ENCODE data around the gene PRKAR2B.
"Not testable (repeated sequence)": the region's sequence is repeated elsewhere in the genome, so short reads cannot be mapped to it uniquely, and the experiment has no call there.

PRKAR2B gene

DNA sequence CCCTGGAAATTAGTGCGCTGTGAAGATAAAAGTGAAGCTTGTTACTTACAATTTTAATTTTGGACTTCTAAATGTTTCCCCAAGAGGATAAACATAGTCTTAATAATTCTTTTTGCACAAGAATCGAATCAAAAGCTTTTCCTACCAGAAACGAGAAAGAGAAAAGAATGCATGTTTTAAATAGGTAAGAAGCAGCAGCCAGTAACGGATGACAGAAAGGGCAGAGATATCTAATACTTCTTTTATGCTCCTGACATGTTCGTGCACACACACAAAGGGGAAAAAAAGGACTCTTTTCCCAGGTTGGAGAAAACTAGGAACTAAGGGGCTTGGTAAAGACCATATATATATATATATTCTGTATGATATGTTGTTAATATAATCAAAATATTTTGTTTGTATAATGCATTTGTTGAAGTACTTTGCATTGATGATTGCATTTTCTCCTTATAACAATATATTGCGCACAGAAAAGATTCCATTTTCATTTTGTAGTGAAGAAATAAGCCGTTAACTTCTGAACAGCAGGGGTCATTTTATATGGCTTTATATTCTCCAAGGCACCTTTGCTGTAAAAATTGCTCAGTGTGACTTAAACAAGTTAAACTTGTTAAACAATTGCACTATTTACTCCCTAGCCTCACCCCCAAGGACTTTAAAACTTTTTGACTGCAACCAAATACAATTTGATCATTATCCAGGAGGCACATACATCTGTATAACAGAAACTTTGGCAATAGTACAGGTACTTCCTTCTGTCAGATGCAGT is 2.2 kb downstream of the PRKAR2B start:
- DNase-seq (ENCODE audit: insufficient read length, low spot score) (no peak), FAIRE-seq (no peak)

DNA sequence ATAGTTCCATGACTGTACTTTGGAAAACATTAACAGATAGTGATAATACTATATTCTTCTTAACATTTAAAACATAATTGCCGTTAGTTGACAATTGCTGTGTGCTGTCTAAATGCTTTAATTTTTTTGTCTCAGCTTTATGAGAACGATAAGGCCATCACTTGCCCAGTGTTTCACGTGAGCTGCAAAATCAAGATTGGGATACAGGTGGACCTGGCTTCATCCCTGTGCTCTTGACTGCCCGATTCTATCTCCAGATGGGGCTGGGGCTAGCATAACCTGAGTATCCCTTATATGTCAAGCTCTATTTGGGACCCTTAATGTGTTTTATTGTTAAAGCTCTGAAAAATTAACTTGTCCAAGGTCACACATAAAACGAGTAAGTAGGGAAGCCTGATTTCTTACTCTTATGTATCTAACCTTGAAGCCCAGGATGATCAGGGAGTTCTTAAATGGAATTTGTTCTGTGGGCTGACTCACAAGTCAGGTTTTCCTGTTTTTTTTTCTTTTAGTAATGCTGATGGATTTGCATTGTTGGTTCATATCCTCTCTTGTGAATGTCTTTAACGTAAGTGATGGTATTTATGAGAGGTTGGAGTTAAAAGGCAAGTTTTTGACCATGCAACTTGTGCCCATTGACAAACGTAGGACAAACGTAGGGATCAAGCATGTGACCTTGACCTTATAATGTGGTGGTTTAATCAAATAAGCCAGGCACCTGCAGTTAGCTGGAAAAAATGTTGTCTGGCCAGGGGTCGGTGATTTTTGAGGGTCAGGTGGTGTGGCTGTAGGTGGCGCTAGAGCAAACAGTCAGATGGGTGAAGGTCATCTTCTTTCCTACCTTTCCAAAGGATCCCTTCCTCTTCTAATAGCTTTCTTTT is 3.6 kb downstream of the PRKAR2B start:
- no peak for FAIRE-seq

DNA sequence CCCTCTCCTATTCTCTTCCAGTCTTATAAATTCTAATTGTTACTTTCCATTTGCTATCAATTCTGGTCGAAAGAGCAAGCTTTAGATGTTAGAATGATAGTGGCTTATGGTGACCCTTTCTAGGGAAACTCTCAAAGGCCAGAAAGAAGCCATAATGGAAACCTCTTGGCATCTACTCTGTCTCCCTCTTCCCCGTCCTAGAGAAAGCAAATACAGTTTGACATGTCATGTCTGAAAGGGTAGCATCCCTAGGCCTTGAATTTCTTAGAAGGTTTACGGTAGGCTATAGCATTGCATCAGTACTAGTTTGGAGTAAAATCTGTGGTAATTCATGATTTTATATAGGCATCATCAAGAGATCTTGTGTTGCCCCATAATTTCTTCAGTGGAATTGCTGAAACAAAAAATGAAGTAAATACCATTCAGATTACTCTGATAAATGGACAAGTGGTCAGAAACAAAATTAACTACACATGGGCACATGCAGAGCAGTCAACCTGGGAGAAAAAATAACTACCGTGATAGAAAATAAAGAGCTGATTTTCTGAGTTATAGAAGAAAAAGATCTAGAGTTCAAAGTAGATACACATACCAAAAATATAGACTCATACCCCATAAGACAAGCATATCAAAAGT is 4.4 kb downstream of the PRKAR2B start:
- no peak for FAIRE-seq
- no peak for DNase-seq (ENCODE audit: insufficient read length, low spot score)

More for the DNA sequence above, 3.6 kb downstream of the PRKAR2B start:
- DNase-seq (ENCODE audit: insufficient read length, low spot score) = no peak

DNA sequence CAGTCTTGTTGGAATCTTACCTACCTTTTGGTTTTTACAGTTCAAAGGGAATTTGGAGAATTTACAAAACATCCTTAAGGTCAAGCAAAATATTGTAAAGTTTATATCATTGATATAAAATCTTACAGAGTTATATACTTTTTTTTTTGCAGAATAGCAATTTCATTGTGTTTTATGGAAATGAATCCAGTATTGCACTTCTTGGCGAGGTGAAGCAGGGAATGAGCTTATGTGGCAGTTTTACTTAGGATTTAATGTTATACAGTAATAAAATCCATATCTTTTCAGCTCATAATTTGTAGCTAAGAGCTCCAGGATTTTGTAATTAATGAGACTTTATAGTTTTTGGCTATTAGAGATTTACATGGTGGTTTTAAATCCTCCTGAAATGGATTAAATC is 5.0 kb downstream of the PRKAR2B start:
- DNase-seq (ENCODE audit: insufficient read length, low spot score) = no peak
- no peak for FAIRE-seq

DNA sequence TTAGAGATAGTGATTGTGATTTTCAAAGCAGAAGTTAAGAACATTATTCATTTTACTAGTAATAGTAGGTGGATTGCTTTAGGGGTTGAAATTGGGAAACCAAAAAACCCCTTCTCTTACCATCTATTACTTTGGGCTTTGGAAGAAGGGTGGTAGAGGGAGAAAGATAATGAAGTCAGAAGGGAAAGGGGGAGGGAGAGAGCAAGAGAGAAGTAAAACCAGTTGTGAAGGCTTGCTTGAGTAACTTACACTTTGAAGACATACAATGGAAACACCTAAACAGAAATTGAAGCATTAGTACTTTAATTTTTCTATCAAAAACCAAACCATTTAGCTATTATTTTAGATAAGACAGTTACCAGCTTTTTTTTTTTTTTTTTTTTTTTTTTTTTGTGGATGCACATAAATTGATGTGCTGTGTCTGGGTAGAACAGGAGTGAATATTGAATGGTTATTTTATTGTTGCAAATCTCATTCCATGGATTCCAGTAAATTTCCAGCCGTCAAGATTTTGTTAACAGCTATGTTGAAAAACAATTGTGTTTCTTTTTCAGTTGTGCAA is 5.5 kb downstream of the PRKAR2B start:
- FAIRE-seq = no peak
- DNase-seq (ENCODE audit: insufficient read length, low spot score) = no peak

DNA sequence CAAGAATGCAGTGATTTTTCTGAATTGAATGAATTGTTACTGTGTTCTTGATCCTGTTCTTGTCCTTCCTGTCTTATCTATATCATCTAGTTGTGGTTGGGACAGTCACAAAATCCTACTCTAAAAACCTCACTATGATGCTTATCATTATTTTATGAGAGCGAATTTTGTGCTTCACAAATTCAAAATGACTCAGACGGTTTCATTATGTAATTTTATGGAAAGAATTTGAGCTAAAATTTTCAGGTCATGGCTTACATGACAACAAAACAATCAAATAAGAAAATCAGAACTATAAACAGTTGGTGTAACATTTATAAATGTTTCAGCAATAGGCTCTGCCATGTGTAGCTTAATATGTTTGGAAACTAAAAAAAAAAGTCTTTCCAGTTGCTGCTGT is 6.9 kb downstream of the PRKAR2B start:
- FAIRE-seq (no peak), DNase-seq (ENCODE audit: insufficient read length, low spot score) (no peak)

DNA sequence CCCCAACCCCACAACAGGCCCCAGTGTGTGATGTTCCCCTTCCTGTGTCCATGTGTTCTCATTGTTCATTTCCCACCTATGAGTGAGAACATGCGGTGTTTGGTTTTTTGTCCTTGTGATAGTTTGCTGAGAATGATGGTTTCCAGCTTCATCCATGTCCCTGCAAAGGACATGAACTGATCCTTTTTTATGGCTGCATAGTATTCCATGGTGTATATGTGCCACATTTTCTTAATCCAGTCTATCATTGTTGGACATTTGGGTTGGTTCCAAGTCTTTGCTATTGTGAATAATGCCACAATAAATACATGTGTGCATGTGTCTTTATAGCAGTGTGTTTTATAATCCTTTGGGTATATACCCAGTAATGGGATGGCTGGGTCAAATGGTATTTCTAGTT is 10.5 kb downstream of the PRKAR2B start:
- not testable (repeated sequence) for FAIRE-seq; DNase-seq (ENCODE audit: insufficient read length, low spot score)

DNA sequence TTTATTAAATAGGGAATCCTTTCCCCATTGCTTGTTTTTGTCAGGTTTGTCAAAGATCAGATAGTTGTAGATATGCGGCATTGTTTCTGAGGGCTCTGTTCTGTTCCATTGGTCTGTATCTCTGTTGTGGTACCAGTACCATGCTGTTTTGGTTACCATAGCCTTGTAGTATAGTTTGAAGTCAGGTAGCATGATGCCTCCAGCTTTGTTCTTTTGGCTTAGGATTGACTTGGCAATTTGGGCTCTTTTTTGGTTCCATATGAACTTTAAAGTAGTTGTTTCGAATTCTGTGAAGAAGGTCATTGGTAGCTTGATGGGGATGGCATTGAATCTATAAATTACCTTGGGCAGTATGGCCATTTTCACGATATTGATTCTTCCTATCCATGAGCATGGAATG is 11.6 kb downstream of the PRKAR2B start:
- not testable (repeated sequence) for FAIRE-seq; DNase-seq (ENCODE audit: insufficient read length, low spot score)

DNA sequence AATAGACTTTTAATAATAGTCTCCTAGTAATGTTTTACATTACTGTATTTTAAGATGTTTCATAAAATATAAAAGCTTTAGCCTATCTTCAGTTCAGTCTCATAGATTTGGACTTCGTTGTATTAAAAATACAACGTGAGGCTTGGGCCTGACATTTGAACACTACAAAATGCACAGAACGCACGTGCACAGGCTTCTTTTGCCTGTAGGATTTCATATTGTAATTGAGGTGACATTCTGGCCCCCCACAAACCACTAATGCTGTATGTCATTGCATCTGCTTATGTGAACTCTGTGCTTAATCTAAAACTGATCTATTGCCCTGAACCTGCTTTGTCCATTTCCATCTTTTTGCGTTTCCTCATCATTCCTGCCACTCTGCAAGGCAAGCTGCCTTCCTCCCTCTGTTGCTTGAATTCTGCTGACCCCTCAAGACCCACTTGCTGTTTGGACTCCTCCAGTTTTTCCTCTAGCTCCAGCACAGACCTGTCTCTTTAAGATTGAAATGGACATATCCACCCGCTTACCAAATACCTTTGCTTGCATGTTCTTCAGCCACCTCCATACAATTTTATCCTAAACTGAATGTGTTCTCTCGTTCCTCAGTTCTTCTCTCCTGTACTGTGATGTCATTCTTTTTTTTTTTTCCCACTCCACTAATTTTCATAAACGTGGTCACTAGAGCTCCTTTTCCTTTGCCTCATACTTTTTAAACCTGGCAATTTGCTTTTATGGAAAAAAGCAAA is 12.4 kb downstream of the PRKAR2B start:
- FAIRE-seq (no peak), DNase-seq (ENCODE audit: insufficient read length, low spot score) (no peak)

DNA sequence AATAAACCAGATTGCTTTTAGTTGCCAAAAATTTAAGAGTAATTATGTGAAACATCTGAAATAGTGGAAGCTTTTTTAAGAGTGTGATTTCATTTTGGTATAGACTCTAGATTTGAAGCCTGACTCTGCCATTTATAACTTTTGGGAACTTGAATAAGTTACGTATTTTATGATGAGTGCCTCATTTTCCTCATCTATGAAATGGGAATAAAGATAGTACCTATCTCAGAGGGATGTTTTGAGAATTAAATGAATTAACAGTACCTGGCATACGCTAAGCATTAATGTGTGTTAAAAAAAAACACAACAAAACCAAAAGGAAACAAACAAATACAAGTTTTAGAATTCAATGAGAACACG is 12.9 kb downstream of the PRKAR2B start:
- no peak for DNase-seq (ENCODE audit: insufficient read length, low spot score)
- FAIRE-seq = no peak

DNA sequence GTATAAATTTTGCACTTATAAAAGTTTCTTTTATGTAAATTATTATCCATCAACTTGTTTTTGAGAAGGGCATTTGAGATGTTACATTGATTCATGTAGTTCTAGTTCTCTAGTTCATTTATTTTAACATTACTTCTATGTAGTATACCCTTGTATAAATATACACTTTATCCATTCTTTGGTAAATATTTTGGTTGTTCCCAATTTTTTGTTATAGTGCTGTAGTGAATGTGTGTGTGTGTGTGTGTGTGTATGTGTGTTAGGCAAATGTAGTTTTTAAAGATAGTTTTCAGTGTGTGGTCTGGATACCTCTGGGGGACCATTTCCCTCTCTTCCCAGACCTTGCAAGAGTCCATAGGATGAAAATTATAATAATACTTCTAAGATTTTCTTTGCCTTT is 15.0 kb downstream of the PRKAR2B start:
- FAIRE-seq = no peak

DNA sequence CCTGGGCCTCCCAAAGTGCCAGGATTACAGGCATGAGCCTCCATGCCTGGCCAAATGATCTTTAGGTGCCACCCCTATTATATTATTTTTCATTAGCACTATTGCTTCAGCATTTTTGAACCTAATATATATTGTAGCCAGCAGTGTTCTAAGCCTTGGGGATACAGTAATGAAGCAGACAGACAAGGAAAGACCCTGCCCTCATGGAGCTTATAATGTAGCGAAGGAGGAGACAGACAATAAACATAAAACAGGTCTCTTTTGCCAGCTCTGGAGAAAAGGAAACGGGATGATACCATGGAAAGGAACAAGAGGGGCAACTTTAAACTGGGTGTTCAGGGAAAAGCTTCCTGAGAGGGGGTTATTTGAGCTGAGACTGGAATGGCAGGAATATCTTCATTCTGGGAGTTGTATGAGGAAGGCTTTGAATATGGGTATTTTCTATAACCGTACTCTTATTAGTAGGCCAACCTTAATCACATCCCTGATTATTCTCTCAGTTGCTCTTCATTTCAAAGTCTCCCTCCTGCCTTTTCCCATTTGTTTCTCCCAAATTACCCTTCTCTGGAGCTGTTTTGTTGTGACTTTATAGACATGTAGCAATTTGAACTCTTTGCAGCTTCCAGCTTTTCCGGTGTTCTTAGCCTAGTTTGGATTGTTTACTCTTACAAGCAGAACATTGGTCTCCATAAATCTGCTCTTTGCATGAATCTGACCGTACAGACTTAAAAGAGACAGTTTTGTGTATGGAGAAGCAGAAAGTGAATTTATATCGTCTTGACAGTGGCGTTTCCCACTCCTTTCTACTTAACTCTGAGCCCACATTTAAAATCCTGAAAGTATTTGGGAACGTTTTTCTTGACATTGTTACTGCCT is 19.0 kb downstream of the PRKAR2B start:
- FAIRE-seq (no peak), DNase-seq (ENCODE audit: insufficient read length, low spot score) (no peak)

More for the DNA sequence above, 15.0 kb downstream of the PRKAR2B start:
- DNase-seq (ENCODE audit: insufficient read length, low spot score) = no peak

DNA sequence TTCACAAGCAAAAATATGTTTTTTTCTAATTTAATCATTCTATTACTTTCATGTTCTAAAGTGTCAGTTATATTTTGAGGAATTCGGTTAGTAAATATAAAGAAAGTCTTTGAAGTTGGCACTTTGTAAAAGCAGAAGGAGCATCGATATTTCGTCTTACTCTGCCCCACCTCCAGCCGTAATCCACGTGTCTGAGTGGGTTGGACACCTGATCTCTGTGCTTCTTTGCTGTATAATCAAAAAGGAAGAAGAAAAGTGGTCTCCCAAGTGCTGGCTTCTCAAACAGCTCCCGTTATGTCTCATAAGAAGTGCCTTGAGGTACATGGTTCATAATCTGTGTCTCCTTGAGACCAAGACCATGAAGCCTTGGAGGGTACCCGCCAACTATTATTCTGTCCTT is 19.8 kb downstream of the PRKAR2B start:
- DNase-seq (ENCODE audit: insufficient read length, low spot score) (no peak), FAIRE-seq (no peak)

DNA sequence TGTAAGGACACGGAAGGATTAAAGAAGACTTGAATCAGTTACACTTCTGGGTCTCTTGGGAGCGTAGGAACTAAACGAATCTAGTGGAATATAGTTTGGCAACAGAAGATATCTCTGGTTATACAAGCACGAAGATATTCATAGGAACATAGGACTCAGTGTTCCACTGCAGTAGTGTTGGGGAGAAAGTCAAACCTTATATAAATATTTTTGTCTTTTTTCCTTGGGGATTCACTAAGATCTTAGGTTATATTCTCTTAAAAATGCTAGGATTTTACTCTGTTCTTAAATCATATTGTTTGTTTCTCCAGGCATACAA is 21.4 kb downstream of the PRKAR2B start:
- DNase-seq (ENCODE audit: insufficient read length, low spot score) (no peak), FAIRE-seq (no peak)

DNA sequence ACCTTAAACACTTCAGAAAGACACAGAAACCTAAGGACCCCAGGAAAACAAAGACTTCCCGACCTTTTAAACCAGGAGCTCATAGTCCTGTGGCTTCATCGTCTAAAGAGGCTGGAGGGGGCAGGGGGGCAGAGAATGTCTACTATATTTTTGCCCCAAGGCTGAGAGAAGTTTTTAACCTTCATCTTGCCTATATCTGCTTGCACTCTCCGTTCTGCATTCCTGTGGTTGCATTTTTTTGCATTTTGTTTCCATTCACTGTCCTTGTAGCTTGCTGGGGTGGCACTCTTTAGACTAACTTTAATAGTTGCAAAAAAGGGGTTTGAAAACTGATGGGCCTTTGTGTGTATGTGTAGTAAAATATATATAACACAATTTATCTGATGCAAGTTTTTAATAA is 23.7 kb downstream of the PRKAR2B start:
- peak; percentile 9 for DNase-seq (ENCODE audit: insufficient read length, low spot score)
- FAIRE-seq = no peak

DNA sequence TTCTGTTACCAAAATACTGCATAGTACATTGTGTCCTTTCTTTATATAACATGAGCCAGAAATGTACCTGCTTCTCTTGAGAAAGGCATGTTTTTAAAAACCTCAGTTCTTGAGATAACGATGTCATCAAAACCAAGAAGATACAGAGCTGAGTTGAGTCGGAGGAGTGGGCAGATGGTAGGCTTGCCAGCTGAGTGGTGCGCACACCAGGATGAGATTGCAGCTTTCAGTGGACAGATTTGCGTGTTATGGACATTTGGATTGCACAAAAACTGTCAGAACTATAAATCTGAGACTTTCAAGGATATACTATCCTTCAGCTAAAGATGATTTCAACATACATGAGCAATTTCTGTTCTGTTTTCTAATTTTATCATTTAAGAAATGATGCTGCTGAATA is 25.0 kb downstream of the PRKAR2B start:
- FAIRE-seq = no peak
- DNase-seq (ENCODE audit: insufficient read length, low spot score) = no peak

DNA sequence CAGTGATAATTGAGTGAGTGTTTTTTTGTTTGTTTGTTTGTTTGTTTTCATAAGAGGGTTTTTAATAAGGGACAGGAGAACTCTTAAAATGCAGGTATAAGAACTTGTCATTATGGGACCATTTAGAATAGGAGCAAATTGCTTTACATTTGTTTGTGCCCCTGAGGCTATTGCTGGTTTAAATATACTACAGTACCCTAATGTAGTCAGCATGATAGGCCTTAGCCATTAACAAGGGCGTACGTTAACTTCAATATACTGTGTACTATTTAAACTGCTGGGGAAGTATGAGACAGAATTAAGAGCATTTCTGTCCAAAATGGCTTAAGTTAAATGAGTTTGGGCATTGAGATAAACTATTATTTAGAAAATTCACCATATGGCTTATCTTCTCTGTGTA is 26.2 kb downstream of the PRKAR2B start:
- DNase-seq (ENCODE audit: insufficient read length, low spot score) = no peak
- FAIRE-seq = no peak

DNA sequence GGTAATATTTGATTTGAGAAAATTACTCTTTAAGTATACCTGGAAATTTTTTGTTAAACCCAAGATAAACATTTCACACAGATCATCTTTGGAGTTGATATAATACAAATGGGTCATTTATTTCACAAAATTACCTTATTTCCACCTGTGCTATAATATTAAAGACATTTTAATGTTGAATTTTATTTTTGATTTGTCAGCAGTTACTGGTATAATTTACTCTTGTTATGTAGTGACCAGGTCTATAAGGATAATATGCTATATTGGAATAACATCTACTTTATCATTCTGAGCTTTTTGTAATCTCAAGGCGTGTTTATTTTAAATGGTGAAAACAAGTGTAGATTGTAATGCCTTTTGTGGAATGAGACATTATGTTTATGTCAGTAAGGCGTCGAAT is 26.6 kb downstream of the PRKAR2B start:
- DNase-seq (ENCODE audit: insufficient read length, low spot score) (no peak), FAIRE-seq (no peak)

DNA sequence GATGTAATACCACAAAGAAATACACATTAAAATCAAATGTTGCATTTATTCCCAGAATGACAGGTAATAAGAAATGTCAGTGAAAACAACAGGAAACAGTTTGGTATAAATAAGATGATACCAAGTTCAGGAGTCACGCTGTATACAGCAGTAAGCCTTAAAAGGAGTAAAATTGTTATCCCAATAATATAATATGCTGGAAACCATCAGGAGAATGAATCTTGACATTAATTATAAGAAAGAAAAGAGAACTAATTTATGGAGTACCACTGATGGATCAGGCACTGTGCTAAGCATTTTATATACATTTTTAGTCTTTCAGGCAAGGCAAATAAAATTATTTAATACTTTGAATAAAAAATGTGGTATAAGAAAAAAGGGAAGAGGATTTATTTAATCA is 27.6 kb downstream of the PRKAR2B start:
- no peak for FAIRE-seq
- DNase-seq (ENCODE audit: insufficient read length, low spot score) = no peak

All from HTR-8/SVneo (cell line).